Body of pancreas (tissue), 4 donors: ENCODE measurements around the gene GPRC5D.

Experiments
- POLR2A ChIP-seq, 3 donors: fragments of 450-650 bp; IDR thresholded peaks; one replicate each; pipeline ENCODE4 v1.6.1; 2016; ENCODE audit warnings: antibody characterized with exemption in 3 of 3, mild to moderate bottlenecking in 2 of 3
- TF ChIP-seq, protein P1 (sequence below), 7 experiments: fragments of 450-650 bp in 4 of 7; fragments of 200-600 bp in 3 of 7; sonication (generic) in 3 of 7; IDR thresholded peaks; one replicate each; pipeline ENCODE4 v1.5.1; 2016 to 2019; ENCODE audit warnings: antibody characterized with exemption in 7 of 7

DNA sequence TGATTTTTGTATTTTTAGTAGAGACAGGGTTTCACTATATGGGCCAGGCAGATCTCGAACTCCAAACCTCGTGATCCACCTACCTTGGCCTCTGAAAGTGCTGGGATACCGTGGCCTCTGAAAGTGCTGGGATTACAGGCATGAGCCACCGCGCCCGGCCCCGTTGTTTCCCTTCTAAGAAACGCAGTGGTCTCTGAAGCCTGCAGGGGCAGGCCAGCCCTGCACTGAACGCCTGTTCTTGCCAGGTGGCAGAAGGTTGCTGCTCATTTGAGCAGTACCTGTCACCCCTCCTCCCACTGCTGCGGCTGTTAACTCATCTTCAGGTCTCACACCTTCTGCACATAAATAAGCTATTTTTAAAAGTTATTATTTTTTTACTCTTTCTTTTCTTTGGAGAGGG is 36.3 kb downstream of the GPRC5D start:
- TF ChIP-seq, protein P1, sequence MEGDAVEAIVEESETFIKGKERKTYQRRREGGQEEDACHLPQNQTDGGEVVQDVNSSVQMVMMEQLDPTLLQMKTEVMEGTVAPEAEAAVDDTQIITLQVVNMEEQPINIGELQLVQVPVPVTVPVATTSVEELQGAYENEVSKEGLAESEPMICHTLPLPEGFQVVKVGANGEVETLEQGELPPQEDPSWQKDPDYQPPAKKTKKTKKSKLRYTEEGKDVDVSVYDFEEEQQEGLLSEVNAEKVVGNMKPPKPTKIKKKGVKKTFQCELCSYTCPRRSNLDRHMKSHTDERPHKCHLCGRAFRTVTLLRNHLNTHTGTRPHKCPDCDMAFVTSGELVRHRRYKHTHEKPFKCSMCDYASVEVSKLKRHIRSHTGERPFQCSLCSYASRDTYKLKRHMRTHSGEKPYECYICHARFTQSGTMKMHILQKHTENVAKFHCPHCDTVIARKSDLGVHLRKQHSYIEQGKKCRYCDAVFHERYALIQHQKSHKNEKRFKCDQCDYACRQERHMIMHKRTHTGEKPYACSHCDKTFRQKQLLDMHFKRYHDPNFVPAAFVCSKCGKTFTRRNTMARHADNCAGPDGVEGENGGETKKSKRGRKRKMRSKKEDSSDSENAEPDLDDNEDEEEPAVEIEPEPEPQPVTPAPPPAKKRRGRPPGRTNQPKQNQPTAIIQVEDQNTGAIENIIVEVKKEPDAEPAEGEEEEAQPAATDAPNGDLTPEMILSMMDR (IDR thresholded peaks at IDR 0.05), result no peak
- TF ChIP-seq POLR2A (IDR thresholded peaks at IDR 0.05), result no peak
